Articular chondrocyte of knee joint (primary cell): ENCODE results near the gene KAT8. TPM values are rescaled to one million over a fixed set of nuclear protein-coding genes. Genes with fewer than 3 reads are reported as not detected.

Experiments
- small RNA-seq: library from RNA; depleted of rRNA; stranded (forward); fragments of <200 nt; gene quantifications from one replicate; pipeline ENCODE3, GENCODE V24; 2012
- total RNA-seq: library from RNA; depleted of rRNA; stranded (reverse); fragments of >200 nt; gene quantifications from 2 replicates; pipeline ENCODE4 v1.2.3, GENCODE V29; 2012

KAT8 gene
- total RNA-seq: 26.2 and 27.0 TPM in 2 replicates

DNA sequence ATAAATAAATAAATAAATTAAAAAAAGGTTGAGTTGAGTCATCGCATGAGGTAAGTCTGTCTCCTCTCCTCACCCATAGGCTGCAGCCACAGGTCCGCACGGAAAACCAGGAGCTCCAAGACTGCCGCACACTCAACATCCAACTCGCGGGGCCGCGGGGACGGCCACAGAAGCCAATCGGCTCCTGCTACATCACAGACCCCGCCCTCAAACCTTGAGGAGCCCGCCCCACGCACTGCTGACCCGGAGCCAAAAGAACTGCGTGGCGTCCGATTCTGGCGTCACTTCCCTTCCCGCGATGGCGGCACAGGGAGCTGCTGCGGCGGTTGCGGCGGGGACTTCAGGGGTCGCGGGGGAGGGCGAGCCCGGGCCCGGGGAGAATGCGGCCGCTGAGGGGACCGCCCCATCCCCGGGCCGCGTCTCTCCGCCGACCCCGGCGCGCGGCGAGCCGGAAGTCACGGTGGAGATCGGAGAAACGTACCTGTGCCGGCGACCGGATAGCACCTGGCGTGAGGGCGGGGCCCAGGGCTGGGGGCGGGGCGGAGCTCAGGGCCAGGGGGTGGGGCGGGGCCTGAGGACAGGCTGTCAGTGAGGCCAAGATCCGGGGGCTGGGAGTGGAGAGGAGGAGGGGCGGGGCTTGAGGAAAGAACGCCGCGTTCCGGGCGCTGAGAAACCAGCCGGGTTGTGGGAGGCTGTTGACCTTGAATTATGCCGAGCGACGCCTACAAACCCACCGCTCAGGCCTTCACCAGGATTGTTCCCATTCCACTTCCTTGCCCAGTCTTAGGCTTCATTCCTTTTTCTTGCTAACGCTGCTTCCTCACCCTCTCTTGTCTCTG, at the start of gene KAT8:
Gene KAT8 (plus strand): TSS at position 281 of the 839 bp plus-strand sequence. CDS start 18 bp downstream, at position 299.

DNA sequence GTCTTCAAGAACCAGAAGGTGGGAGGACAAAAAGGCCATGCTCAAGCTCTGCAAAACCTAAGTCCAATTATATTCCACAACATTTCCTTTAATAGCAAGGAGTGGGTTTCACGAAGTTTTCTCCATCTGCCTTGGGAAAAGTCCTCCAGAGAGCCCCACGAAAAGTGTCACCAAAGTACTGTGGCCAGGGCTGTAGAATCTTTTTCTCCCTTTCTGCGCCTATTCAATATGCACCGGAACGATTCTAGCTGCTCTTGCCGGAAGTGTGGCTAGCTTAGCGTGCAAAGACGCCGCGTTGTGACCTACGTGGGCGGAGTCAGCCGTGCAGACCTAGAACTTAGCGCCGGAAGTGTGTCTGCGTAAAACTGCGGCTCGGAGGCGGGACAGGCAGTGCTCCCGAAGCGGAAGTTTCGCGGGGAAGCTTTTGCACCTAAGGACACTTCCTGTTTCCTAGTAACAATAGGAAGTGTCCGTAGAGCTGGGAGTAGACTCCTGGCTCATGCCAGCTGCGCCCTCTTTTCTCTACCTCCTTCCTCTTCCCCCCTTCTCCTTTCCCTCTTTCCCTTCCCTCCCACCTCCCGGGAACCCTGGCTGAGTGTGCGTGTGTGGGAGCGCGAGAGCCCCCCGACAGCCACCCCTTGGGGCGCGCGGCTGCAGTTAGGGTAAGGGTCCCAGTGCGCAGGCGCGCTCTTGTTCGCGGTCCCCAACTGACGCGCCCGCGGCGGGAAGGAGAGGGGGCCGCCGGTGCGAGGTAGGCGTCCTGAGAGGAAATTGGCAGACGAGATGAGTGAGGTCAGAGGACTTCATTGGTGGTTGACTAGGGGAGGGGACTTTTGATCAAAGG, 43.3 kb upstream of the KAT8 start, which contains the start of the genes ZNF646 and ZNF668:
Gene ZNF646 (plus strand): TSS at position 453 of the 844 bp plus-strand sequence. CDS start 1,903 bp downstream, outside the sequence.
Gene ZNF668 (minus strand): TSS at position 271 of the 844 bp plus-strand sequence. CDS start 9,781 bp downstream, outside the sequence.

DNA sequence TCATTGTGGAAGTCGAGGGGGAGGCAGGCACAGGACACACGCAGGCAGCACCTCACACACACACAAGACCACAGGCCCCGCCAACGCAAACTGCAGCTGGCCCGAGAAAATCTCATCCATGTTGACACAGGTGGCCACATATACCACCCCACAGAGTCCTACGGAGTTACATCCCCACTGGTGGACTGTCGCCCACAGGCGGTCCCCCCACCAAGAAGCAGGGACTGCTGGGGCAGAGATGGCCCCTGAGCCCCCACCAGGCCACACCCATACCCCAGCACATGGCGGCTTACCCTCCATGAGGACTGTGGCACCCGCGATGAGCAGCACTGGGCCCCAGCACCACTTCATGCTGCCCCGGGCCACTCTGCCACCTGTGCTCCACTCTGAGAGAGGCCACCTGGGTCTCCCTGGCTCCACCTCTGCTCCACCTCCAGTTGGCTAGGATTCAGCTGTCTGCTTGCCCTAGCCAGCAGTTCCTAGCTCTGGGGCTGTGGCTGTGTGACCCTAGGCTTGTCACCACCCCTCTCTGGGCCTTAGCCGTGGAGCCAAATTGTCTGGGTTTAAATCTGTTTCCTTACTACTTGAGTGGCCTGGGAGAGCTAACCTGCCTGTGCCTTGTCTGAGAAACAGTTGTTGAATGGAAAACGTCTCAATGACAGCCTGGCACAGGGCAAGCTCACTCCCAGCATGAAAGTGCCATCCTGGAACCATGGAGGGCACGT, 28.8 kb upstream of the KAT8 start, which contains the start of gene PRSS53:
Gene PRSS53 (minus strand): TSS at position 485 of the 725 bp plus-strand sequence. CDS start 134 bp downstream, at position 351.

DNA sequence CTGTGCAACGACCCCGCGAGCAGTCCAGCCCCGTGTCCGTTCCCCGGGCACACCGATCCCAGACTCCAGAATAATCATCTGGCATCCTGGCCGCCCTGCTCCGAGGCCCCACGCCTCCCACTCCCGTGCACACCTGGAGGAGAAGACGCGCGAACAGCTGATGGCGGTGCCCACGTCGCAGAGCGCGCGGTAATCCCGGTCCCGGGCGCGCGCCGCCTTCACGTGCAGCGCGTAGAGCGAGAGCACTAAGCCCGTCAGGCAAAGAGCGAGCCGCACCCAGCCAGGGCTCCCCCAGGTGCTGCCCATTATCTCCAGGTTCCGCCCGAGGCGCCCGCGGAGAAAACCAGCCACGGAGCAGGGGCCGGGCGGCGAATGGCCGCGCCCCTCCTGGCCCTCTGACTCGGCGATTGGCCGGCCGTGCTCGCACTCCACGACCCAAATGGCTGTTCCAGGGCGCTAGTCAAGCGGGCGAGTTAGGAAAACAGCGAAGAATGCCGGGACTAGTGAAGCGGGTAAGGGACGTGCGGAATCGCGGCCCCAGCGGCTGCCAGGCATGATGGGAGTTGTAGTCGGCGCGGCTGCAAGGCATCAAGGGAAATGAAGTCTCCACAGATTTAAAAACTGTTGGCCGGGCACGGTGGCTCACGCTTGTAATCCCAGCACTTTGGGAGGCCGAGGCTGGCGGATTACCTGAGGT, 22.9 kb upstream of the KAT8 start, which contains the start of gene VKORC1:
Gene VKORC1 (minus strand): TSS at position 374 of the 697 bp plus-strand sequence. CDS start 68 bp downstream, at position 306.

DNA sequence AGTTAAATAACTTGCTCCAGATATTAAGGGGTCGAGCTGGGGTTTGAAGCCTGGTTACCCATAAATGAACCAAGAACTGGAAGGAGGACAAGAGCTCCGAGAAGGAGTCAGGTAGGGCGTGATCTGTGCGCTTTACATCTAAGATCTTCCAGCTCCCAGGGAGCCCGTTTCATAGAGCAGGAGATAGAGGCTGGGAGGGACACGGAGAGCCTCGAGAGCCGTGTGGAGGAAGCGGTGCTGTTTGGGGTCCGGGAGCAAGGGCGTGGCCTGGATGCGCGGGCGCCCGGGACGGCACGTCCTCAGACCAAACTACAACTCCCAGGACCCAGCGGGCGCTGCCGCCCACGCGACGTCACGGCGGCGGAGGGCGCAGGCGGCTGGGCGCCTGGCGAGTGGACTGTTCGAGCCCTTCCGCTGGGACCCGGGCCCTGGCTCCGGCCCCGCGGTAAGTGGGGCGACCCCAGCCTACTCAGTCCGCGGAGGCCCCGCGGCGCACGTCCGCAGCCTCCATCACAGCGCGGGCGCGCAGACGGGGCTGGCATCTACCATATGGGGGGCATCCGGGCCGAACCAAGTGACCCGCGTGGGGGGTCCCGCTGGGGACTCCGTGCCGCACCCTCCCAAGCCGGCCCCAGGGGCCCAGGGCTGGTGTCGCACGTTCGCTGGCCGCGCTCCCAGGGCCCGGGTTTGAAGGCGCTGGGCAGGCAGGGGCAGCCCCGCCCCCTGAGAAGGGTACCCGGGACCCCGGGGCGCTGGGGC, 9.2 kb upstream of the KAT8 start, which contains the start of gene BCKDK:
Gene BCKDK (plus strand): TSS at position 352 of the 759 bp plus-strand sequence. CDS start 838 bp downstream, outside the sequence.

DNA sequence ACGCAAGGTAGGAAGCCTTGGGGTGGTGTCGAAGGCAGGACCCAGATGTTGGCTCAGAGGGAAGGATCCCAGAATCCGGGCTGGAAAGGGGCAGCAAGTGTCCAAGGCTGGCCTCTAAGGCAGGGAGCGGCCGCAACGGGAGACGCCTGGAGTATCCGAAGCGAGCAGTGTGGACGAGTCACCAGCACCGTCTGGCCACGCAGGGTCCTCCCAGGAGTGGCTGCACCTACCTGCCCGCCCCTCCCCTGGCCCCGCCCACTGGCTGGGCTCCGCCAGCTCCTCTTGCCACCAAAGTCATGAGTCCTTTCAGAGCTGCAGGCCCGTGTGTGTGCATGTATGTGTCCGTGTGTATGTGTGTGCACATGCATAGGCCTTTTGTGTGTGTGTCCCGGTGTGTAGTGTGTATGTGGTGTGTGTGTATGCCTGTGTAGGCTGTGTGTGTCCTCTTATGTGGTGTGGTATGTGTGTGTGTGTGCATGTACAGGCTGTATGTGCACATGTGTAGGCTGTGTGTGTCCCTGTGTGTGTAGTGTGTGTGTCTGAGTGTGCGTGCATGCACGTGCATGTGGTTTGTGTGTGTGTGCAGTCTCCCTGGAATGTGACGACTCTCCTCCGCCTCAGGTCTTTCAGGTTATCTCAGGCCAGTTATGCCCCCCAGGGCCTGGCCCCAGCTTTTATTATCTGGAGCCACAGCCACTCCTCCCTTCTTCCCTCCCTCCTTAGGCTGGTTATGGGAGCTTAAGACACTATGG, 18.2 kb downstream of the KAT8 start, which contains the start of gene PRSS8:
Gene PRSS8 (minus strand): TSS at position 193 of the 752 bp plus-strand sequence. CDS start 229 bp downstream, outside the sequence.

DNA sequence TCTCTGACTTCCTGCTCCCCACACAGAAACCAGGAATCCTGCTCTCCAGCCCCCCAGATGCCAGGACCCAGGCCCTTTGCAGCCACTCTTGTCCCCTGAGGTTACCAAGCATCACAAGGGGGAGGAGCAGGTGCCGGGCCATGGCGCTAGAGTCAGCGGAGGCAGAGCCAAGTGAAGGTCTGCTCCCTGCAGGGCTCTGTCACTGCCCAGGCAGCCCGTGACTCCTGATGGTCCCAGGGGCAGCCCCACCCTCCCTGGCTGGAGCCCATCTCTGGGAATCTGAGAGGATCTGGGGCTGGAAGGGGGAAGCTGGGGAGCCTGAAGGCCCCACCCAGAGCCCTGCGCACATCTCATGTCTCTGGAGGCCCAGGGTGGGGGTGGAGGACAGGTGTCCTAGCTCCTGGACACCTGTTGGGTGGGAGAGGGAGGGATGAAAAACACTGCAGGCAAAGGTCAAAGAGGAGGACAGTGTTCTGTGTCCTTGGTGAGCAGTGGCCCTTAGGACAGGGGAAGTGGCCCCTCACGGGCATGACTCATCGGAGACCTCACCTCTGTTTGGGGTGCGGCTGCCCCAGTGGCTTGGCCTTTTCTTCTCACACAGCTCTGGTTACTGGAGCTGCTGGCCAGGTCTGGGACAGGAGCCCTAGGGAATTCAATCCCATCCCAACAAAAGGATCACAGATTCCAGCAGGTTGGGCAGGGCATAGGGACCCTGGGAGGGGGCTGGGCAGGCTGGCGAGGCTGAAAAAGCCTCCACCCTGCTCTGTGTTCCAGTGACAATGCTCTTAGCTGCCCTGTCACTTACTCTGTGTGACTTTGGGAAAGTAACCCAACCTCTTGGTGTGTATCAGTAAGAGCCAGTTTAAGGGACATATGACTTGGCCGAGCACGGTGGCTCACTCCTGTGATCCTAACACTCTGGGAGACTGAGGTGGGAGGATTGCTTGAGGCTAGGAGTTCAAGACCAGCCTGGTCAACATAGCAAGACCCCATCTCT, 32.7 kb downstream of the KAT8 start, which contains the start of gene PRSS36:
Gene PRSS36 (minus strand): TSS at position 173 of the 997 bp plus-strand sequence. CDS start 31 bp downstream, at position 142.

DNA sequence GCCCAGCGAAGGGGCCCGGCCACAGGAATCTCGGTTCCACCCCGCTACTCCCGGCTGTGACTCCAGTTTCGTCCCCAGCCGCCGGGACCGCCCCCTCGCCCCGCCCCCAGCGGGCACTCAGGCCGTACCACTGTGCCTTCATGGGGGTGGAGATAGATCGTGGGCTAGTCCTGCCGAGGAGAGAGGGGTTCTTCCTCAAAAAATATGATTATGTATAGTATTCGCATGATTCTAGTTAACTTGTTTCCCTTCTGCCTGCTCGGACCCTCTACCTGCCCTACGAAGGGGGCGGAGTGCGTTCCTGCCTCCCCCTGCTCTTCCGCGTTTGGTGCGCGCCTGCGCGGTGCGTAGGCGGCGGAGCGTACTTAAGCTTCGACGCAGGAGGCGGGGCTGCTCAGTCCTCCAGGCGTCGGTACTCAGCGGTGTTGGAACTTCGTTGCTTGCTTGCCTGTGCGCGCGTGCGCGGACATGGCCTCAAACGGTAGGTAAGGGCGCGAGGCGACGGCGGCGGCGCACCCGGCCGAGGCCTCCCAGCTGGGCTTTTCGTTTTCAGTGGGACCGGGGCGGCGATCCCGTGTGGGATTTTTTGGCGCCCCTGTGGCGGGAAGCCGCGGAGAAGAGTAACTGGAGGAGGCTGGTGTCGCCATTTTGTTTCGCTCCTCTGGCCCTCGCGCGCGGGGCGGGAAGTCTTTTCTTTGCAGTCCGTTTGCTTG, 62.4 kb downstream of the KAT8 start, which contains the start of gene FUS:
Gene FUS (plus strand): TSS at position 393 of the 713 bp plus-strand sequence. CDS start 76 bp downstream, at position 469.

Small RNA genes within 50 kb of the gene (small RNA-seq; reads per million reads assigned to genes)
- not detected for gene AC009088.4
- not detected for gene NDUFA3P6

Other genes starting within 250 kb of the KAT8 start
- gene BCL7C, start 223.6 kb upstream of the KAT8 start, total RNA-seq: 34.6 and 38.0 TPM in 2 replicates
- 2.4 and 2.6 TPM in 2 replicates for gene CTF1, start 221.1 kb upstream of the KAT8 start, total RNA-seq
- 11.5 and 12.0 TPM in 2 replicates for gene FBXL19, start 194.1 kb upstream of the KAT8 start, total RNA-seq
- 34.4 and 37.7 TPM in 2 replicates for gene ORAI3, start 168.6 kb upstream of the KAT8 start, total RNA-seq
- 2.5 and 4.0 TPM in 2 replicates for gene SETD1A, start 159.9 kb upstream of the KAT8 start, total RNA-seq
- gene HSD3B7, start 132.5 kb upstream of the KAT8 start, total RNA-seq: 42.6 and 51.9 TPM in 2 replicates
- 1.4 and 2.1 TPM in 2 replicates for gene STX1B, start 107.0 kb upstream of the KAT8 start, total RNA-seq
- gene STX4, start 84.1 kb upstream of the KAT8 start, total RNA-seq: 21.7 and 26.1 TPM in 2 replicates
- 7.8 and 10.9 TPM in 2 replicates for gene ZNF668, start 43.4 kb upstream of the KAT8 start, total RNA-seq
- 12.4 and 13.2 TPM in 2 replicates for gene ZNF646, start 43.2 kb upstream of the KAT8 start, total RNA-seq
- 1.9 and 3.7 TPM in 2 replicates for gene PRSS53, start 28.7 kb upstream of the KAT8 start, total RNA-seq
- 149 and 200 TPM in 2 replicates for gene VKORC1, start 22.9 kb upstream of the KAT8 start, total RNA-seq
- 32.0 and 32.5 TPM in 2 replicates for gene BCKDK, start 9.3 kb upstream of the KAT8 start, total RNA-seq
- not detected in 2 replicates for gene PRSS8, start 18.1 kb downstream of the KAT8 start, total RNA-seq
- 0.22 and 0.91 TPM in 2 replicates for gene PRSS36, start 32.4 kb downstream of the KAT8 start, total RNA-seq
- 39.7 and 45.1 TPM in 2 replicates for gene FUS, start 62.5 kb downstream of the KAT8 start, total RNA-seq
- 42.3 and 43.9 TPM in 2 replicates for gene PYCARD, start 85.1 kb downstream of the KAT8 start, total RNA-seq
- gene TRIM72, start 96.5 kb downstream of the KAT8 start, total RNA-seq: not detected in 2 replicates
- gene PYDC1, start 99.5 kb downstream of the KAT8 start, total RNA-seq: not detected in 2 replicates
- not detected in 2 replicates for gene ITGAM, start 142.3 kb downstream of the KAT8 start, total RNA-seq
- under 0.01 and 0.52 TPM in 2 replicates for gene ITGAX, start 237.5 kb downstream of the KAT8 start, total RNA-seq